Prostate gland (tissue), 2 donors: ENCODE data around the gene USP17L11.
"Not testable (repeated sequence)": the region's sequence is repeated elsewhere in the genome, so short reads cannot be mapped to it uniquely, and the experiment has no call there.

Source experiments
- CTCF ChIP-seq, 4 experiments: fragments of 200-600 bp in 2 of 4; fragments of 450-650 bp in 2 of 4; sonication (generic) in 2 of 4; IDR thresholded peaks; 1 replicate in 3 of 4; 2 replicates in 1 of 4; pipeline ENCODE4 v1.5.1; 2016 to 2019; ENCODE audit warnings: antibody characterized with exemption in 4 of 4, mild to moderate bottlenecking in 2 of 4, moderate library complexity in 2 of 4
- POLR2A ChIP-seq: fragments of 450-650 bp; IDR thresholded peaks from one replicate; pipeline ENCODE4 v1.6.1; 2016; ENCODE audit warnings: antibody characterized with exemption, mild to moderate bottlenecking

GRCh38 chr4:9214701-9215100 is 504 bp upstream of the USP17L11 start:
- not testable (repeated sequence) for TF ChIP-seq POLR2A; CTCF (IDR thresholded peaks at IDR 0.05)
